ENCODE data around the gene PRPF40B.

DNA sequence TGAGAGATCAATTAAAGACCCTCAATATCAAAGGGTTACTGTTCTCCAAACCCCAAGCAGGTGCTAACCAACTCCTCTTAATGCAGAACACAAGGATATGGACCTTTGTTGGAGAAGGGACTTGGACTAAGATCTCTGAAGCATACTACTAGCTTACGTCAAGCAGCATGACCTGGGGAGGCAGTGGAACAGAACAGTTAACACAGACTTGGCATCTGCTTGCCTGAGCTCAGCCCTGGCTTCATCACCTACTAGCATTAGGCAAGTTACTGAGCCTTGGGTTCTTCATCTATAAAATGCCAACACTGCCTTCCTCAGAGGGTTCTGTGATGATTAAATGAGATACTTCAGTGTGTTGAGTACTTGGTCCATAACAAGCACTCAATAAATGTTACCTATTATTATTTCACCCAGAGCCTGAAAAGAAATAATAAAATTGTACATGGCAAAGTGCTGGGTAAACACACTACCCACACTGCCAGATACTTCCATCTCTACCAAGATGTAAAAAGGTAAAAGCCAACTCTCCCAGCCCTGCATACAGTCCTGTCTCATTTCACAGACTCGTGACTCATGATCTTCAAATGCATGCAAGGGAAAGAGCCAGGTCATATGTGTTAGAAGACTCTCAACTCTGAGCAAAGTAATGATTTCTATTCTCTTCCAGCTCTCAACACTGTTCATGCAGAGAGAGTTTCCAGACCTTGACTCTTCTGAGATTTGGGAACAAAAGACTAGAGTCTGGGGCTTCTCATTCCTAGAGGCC is 44.1 kb downstream of the PRPF40B start:
- TF ChIP-seq POLR2A (IDR thresholded peaks at IDR 0.05) (no peak), CTCF (IDR thresholded peaks at IDR 0.05) (no peak)

All from body of pancreas (tissue), 4 donors.